Measurements from ENCODE around the gene HIPK1. TPM values are rescaled to one million over a fixed set of nuclear protein-coding genes. Genes with fewer than 3 reads are reported as not detected.
A peak's percentile ranks its signal among the peaks of the same experiment; 100 is the strongest.

Gene HIPK1
- total and polyA plus RNA-seq, 2 of the 13 experiments (the other 11 are each of a cell fraction or from before 2014, with no cell fraction given): 20.8 to 33.4 TPM

GRCh38 chr1:113904674-113905434, 24.3 kb upstream of the HIPK1 start, which contains the start of the genes AP4B1 and DCLRE1B (continued):
- TF ChIP-seq CC2D1A (CRISPR knock-in tag; IDR thresholded peaks at IDR 0.05) (no peak), ZNF605 (CRISPR knock-in tag; IDR thresholded peaks at IDR 0.05) (peak; percentile 64; the same call in 1 of the 2 replicates), FOXJ3 (CRISPR knock-in tag; IDR thresholded peaks at IDR 0.05; ENCODE audit: borderline replicate concordance) (no peak), ZBED4 (CRISPR knock-in tag; IDR thresholded peaks at IDR 0.05; ENCODE audit: borderline replicate concordance) (no peak), ZNF672 (CRISPR knock-in tag; IDR thresholded peaks at IDR 0.05) (no peak), FOXO4 (CRISPR knock-in tag; conservative IDR thresholded peaks at IDR 0.05) (no peak), ZNF138 (CRISPR knock-in tag; IDR thresholded peaks at IDR 0.05; ENCODE audit: low read depth) (0 out of 2 replicates have a peak, but pooled peaks have one; percentile 47), BRCA1 (CRISPR knock-in tag; IDR thresholded peaks at IDR 0.05) (no peak; the same call in 1 of the 2 replicates), PHF21A (CRISPR knock-in tag; IDR thresholded peaks at IDR 0.05) (peak; percentile 98), SPEN (CRISPR knock-in tag; IDR thresholded peaks at IDR 0.05; ENCODE audit: low read depth) (peak; percentile 81), ZNF414 (CRISPR knock-in tag; IDR thresholded peaks at IDR 0.05) (peak; percentile 47; the same call in 1 of the 2 replicates), ZSCAN30 (CRISPR knock-in tag; IDR thresholded peaks at IDR 0.05) (no peak), PHF20 (CRISPR knock-in tag; IDR thresholded peaks at IDR 0.05) (peak; percentile 85), NKX3-1 (CRISPR knock-in tag; IDR thresholded peaks at IDR 0.05) (peak; percentile 67; the same call in 1 of the 2 replicates), THYN1 (CRISPR knock-in tag; IDR thresholded peaks at IDR 0.05; ENCODE audit: borderline replicate concordance, low read depth) (no peak), ZBTB3 (CRISPR knock-in tag; IDR thresholded peaks at IDR 0.05; ENCODE audit: borderline replicate concordance, low read depth) (no peak; the same call in 1 of the 2 replicates), TBP (CRISPR knock-in tag; IDR thresholded peaks at IDR 0.05) (0 out of 2 replicates have a peak, but pooled peaks have one; percentile 42), SYNCRIP (IDR thresholded peaks at IDR 0.05; ENCODE audit: insufficient read depth, low read depth, low read length) (no peak), ZNF30 (CRISPR knock-in tag; IDR thresholded peaks at IDR 0.05) (no peak), ZNF276 (CRISPR knock-in tag; IDR thresholded peaks at IDR 0.05; ENCODE audit: low read depth) (no peak), MYNN (CRISPR knock-in tag; IDR thresholded peaks at IDR 0.05; ENCODE audit: low read depth) (no peak), MLLT10 (CRISPR knock-in tag; IDR thresholded peaks at IDR 0.05) (no peak), EED (CRISPR knock-in tag; IDR thresholded peaks at IDR 0.05) (no peak)
